ENCODE data around the gene GRB14. TPM values are rescaled to one million over a fixed set of nuclear protein-coding genes. Genes with fewer than 3 reads are reported as not detected.

Gene GRB14
- total RNA-seq, 2 donors from 2014 or later, result not detected

Other genes starting within 250 kb of the GRB14 start
- 1 to 10 TPM in 1 of 2 donors, under 1 TPM in 1; 0.19 to 3.1 TPM for gene COBLL1, start 220.3 kb upstream of the GRB14 start, total RNA-seq

Data from natural killer cell treated with Interleukin-12 subunit alpha and Interleukin-12 subunit beta and Interleukin-15 and Interleukin-18, amount 100 ng/mL, for 72 hours (primary cell).